ENCODE results near the gene SENP1.

SENP1 gene

GRCh38 chr12:48001505-48002413 lies 104.1 kb downstream of the SENP1 start:
- no peak for DNase-seq (ENCODE audit: low read depth in 2 of 3, low spot score in 1 of 3)

GRCh38 chr12:48000878-48001504 lies 104.9 kb downstream of the SENP1 start:
- DNase-seq (ENCODE audit: low read depth in 2 of 3, low spot score in 1 of 3), result no peak

- DNase-seq (ENCODE audit: low read depth in 2 of 3, low spot score in 1 of 3), result no peak
Measured at GRCh38 chr12:47999816-48000215, 106.1 kb downstream of the SENP1 start.

GRCh38 chr12:47997321-47997720 lies 108.6 kb downstream of the SENP1 start:
- DNase-seq (ENCODE audit: low read depth in 2 of 3, low spot score in 1 of 3), result no peak

GRCh38 chr12:47995981-47996401 lies 109.9 kb downstream of the SENP1 start:
- DNase-seq (ENCODE audit: low read depth in 2 of 3, low spot score in 1 of 3), result no peak

- DNase-seq (ENCODE audit: low read depth in 2 of 3, low spot score in 1 of 3), result no peak
Measured at GRCh38 chr12:47993491-47993890, 112.4 kb downstream of the SENP1 start.
